SK-N-SH treated with all-trans-retinoic acid at 6 μM for 48 hours (cell line): Measurements from ENCODE around the gene LRRK1.

Experiments
- ATAC-seq: fragments of 200-7000 bp; cut with Tn5 transposase; 3 replicates; pipeline ENCODE4 v1.9.1; 2020; ENCODE audit warnings: mild to moderate bottlenecking, moderate library complexity
- BACH2 ChIP-seq: fragments of 250-450 bp; sonication (Bioruptor Pico); IDR thresholded peaks from 2 replicates; pipeline ENCODE4 v1.9.0; 2021; ENCODE audit warnings: mild to moderate bottlenecking, borderline replicate concordance
- CSDC2 ChIP-seq: fragments of 250-450 bp; sonication (Bioruptor Pico); IDR thresholded peaks from 2 replicates; pipeline ENCODE4 v1.5.0; 2020; ENCODE audit warnings: mild to moderate bottlenecking, moderate library complexity
- ESRRG ChIP-seq: fragments of 250-450 bp; sonication (Bioruptor Pico); IDR thresholded peaks from 2 replicates; pipeline ENCODE4 v1.6.1; 2021; ENCODE audit warnings: mild to moderate bottlenecking
- GLIS3 ChIP-seq: fragments of 250-450 bp; sonication (Bioruptor Pico); IDR thresholded peaks from 2 replicates; pipeline ENCODE4 v1.5.0; 2020; ENCODE audit warnings: mild to moderate bottlenecking, moderate library complexity
- ISL1 ChIP-seq: fragments of 250-450 bp; sonication (Bioruptor Pico); IDR thresholded peaks from 2 replicates; pipeline ENCODE4 v2.1.2; 2022; ENCODE audit warnings: mild to moderate bottlenecking, moderate library complexity
- OSR1 ChIP-seq: fragments of 250-450 bp; sonication (Bioruptor Pico); IDR thresholded peaks from 2 replicates; pipeline ENCODE4 v1.8.0; 2022; ENCODE audit warnings: moderate library complexity, mild to moderate bottlenecking, inconsistent platforms
- POU6F1 ChIP-seq: fragments of 250-450 bp; sonication (Bioruptor Pico); IDR thresholded peaks from 2 replicates; pipeline ENCODE4 v1.8.0; 2021; ENCODE audit warnings: low read depth, mild to moderate bottlenecking, moderate library complexity, borderline replicate concordance
- PPARA ChIP-seq: fragments of 250-450 bp; sonication (Bioruptor Pico); IDR thresholded peaks from 2 replicates; pipeline ENCODE4 v1.5.0; 2020; ENCODE audit warnings: mild to moderate bottlenecking, borderline replicate concordance
- RARB ChIP-seq: fragments of 250-450 bp; sonication (Bioruptor Pico); IDR thresholded peaks from 2 replicates; pipeline ENCODE4 v1.8.0; 2021; ENCODE audit warnings: mild to moderate bottlenecking, moderate library complexity
- SNAI2 ChIP-seq: fragments of 250-450 bp; sonication (Bioruptor Pico); IDR thresholded peaks from 2 replicates; pipeline ENCODE4 v1.5.0; 2020; ENCODE audit warnings: mild to moderate bottlenecking, moderate library complexity
- TCF4 ChIP-seq: fragments of 250-450 bp; sonication (Bioruptor Pico); IDR thresholded peaks from 2 replicates; pipeline ENCODE4 v1.8.0; 2021; ENCODE audit warnings: mild to moderate bottlenecking, moderate library complexity, borderline replicate concordance
- TOX ChIP-seq: fragments of 250-450 bp; sonication (Bioruptor Pico); IDR thresholded peaks from 2 replicates; pipeline ENCODE4 v1.8.0; 2021; ENCODE audit warnings: mild to moderate bottlenecking, moderate library complexity, borderline replicate concordance
- ZC3H10 ChIP-seq: fragments of 250-450 bp; sonication (Bioruptor Pico); IDR thresholded peaks from 2 replicates; pipeline ENCODE4 v1.5.1; 2021; ENCODE audit warnings: mild to moderate bottlenecking, moderate library complexity
- ZFP3 ChIP-seq: fragments of 250-450 bp; sonication (Bioruptor Pico); IDR thresholded peaks from 2 replicates; pipeline ENCODE4 v1.5.0; 2020; ENCODE audit warnings: mild to moderate bottlenecking, moderate library complexity
- ZFP30 ChIP-seq: fragments of 450-650 bp; formaldehyde crosslinking; IDR thresholded peaks from 2 replicates; pipeline ENCODE4 v1.5.0; 2022; ENCODE audit warnings: mild to moderate bottlenecking, moderate library complexity
- ZNF565 ChIP-seq: fragments of 450-650 bp; formaldehyde crosslinking; conservative IDR thresholded peaks from 2 replicates; pipeline ENCODE4 v1.5.0; 2020; ENCODE audit warnings: low read depth, mild to moderate bottlenecking, moderate library complexity
- ZNF70 ChIP-seq: fragments of 450-650 bp; formaldehyde crosslinking; IDR thresholded peaks from 2 replicates; pipeline ENCODE4 v1.5.0; 2020; ENCODE audit warnings: mild to moderate bottlenecking, moderate library complexity
- ZNF8 ChIP-seq: fragments of 450-650 bp; formaldehyde crosslinking; IDR thresholded peaks from 2 replicates; pipeline ENCODE4 v1.5.0; 2020; ENCODE audit warnings: mild to moderate bottlenecking, moderate library complexity
- TF ChIP-seq, protein P1 (sequence below): fragments of 250-450 bp; sonication (Bioruptor Pico); IDR thresholded peaks from 2 replicates; pipeline ENCODE4 v1.5.1; 2020; ENCODE audit warnings: low read depth, mild to moderate bottlenecking, moderate library complexity
- TF ChIP-seq, protein P2 (sequence below): fragments of 250-450 bp; sonication (Bioruptor Pico); IDR thresholded peaks from 2 replicates; pipeline ENCODE4 v1.5.1; 2021; ENCODE audit warnings: mild to moderate bottlenecking, moderate library complexity
- TF ChIP-seq, protein P3 (sequence below): fragments of 250-450 bp; sonication (Bioruptor Pico); IDR thresholded peaks from 2 replicates; pipeline ENCODE4 v1.8.0; 2020; ENCODE audit warnings: mild to moderate bottlenecking, moderate library complexity, borderline replicate concordance

LRRK1 gene

DNA sequence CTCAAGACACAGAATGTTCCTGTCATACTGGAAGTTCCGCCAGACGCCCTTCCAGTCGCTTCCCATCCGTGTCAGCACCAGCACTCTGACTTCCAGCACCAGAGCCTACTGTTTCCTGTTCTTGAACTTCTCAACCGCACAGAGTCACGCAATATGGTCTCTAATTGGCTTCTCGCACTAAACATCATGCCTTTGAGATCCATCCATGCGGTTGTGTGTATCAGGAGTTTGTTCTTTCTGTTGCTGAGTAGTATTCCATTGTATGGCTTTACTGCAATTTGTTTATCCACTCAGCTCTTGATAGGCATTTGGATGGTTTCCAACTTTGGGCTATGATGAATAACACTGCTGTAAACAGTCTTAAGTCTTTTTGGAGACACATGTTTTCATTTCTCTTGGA is 112.1 kb downstream of the LRRK1 start (continued):
- TF ChIP-seq PPARA (CRISPR knock-in tag) (no peak), OSR1 (CRISPR knock-in tag) (no peak), CSDC2 (CRISPR knock-in tag) (no peak)
- TF ChIP-seq, protein P1, sequence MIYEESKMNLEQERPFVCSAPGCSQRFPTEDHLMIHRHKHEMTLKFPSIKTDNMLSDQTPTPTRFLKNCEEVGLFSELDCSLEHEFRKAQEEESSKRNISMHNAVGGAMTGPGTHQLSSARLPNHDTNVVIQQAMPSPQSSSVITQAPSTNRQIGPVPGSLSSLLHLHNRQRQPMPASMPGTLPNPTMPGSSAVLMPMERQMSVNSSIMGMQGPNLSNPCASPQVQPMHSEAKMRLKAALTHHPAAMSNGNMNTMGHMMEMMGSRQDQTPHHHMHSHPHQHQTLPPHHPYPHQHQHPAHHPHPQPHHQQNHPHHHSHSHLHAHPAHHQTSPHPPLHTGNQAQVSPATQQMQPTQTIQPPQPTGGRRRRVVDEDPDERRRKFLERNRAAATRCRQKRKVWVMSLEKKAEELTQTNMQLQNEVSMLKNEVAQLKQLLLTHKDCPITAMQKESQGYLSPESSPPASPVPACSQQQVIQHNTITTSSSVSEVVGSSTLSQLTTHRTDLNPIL, result no peak

DNA sequence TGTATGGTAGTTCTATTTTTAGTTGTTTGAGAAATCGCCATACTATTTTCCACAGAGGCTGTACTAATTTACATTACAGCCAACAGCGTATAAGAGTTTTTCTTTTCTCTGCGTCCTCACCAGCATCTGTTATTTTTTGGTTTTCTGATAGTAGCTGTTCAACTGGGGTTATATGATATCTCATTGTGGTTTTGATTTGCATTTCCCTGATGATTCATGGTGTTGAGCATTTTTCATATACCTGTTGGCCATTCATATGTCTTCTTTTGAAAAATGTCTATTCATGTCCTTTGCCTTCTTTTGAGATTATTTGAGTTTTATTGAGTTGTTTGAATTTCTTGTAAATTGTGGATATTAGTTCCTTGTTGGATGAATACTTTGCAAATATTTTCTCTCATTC is 114.6 kb downstream of the LRRK1 start:
- TF ChIP-seq RARB (CRISPR knock-in tag), result no peak
- no peak for TF ChIP-seq TCF4 (CRISPR knock-in tag)
- no peak for TF ChIP-seq ZC3H10 (CRISPR knock-in tag)
- TF ChIP-seq ZNF565 (CRISPR knock-in tag), result no peak
- TF ChIP-seq, protein P2, sequence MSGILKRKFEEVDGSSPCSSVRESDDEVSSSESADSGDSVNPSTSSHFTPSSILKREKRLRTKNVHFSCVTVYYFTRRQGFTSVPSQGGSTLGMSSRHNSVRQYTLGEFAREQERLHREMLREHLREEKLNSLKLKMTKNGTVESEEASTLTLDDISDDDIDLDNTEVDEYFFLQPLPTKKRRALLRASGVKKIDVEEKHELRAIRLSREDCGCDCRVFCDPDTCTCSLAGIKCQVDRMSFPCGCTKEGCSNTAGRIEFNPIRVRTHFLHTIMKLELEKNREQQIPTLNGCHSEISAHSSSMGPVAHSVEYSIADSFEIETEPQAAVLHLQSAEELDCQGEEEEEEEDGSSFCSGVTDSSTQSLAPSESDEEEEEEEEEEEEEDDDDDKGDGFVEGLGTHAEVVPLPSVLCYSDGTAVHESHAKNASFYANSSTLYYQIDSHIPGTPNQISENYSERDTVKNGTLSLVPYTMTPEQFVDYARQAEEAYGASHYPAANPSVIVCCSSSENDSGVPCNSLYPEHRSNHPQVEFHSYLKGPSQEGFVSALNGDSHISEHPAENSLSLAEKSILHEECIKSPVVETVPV, result no peak
- no peak for TF ChIP-seq OSR1 (CRISPR knock-in tag)
- no peak for TF ChIP-seq ESRRG (CRISPR knock-in tag)
- no peak for TF ChIP-seq SNAI2 (CRISPR knock-in tag)
- TF ChIP-seq ZNF8 (CRISPR knock-in tag), result no peak
- TF ChIP-seq ZFP3 (CRISPR knock-in tag), result no peak
- no peak for ATAC-seq

GRCh38 chr15:101035611-101036010 is 116.5 kb downstream of the LRRK1 start:
- no peak for ATAC-seq
- TF ChIP-seq ZFP3 (CRISPR knock-in tag) (no peak), ZNF565 (CRISPR knock-in tag) (no peak), GLIS3 (CRISPR knock-in tag) (no peak), ZFP30 (no peak), OSR1 (CRISPR knock-in tag) (no peak), PPARA (CRISPR knock-in tag) (no peak), SNAI2 (CRISPR knock-in tag) (no peak), RARB (CRISPR knock-in tag) (no peak), POU6F1 (CRISPR knock-in tag) (no peak), ZNF70 (CRISPR knock-in tag) (no peak), ZNF8 (CRISPR knock-in tag) (no peak), ISL1 (CRISPR knock-in tag) (no peak), BACH2 (CRISPR knock-in tag) (no peak), ESRRG (CRISPR knock-in tag) (no peak), TOX (no peak), CSDC2 (CRISPR knock-in tag) (no peak), ZC3H10 (CRISPR knock-in tag) (no peak)
- TF ChIP-seq, protein P1, result no peak
- TF ChIP-seq, protein P2, result no peak
- TF ChIP-seq, protein P3, sequence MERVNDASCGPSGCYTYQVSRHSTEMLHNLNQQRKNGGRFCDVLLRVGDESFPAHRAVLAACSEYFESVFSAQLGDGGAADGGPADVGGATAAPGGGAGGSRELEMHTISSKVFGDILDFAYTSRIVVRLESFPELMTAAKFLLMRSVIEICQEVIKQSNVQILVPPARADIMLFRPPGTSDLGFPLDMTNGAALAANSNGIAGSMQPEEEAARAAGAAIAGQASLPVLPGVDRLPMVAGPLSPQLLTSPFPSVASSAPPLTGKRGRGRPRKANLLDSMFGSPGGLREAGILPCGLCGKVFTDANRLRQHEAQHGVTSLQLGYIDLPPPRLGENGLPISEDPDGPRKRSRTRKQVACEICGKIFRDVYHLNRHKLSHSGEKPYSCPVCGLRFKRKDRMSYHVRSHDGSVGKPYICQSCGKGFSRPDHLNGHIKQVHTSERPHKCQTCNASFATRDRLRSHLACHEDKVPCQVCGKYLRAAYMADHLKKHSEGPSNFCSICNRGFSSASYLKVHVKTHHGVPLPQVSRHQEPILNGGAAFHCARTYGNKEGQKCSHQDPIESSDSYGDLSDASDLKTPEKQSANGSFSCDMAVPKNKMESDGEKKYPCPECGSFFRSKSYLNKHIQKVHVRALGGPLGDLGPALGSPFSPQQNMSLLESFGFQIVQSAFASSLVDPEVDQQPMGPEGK, result no peak
- TF ChIP-seq, all 23 proteins: peak for 0
